Activated CD8-positive, alpha-beta memory T cell treated with anti-CD3 and anti-CD28 coated beads for 1 hour (primary cell): ENCODE data around the gene PPP4R3A.
"Not testable (repeated sequence)": the region's sequence is repeated elsewhere in the genome, so short reads cannot be mapped to it uniquely, and the experiment has no call there.

Experiments
- DNase-seq, 2 donors: peaks; one replicate each; pipeline ENCODE4 v3.0.0-alpha.2; 2020; ENCODE audit warnings: low read depth in 1 of 2; ENCODE audit errors: extremely low read depth in 1 of 2

The PPP4R3A gene

GRCh38 chr14:91510171-91511042 is at the start of gene PPP4R3A:
Gene PPP4R3A, minus strand, starts transcription at chr14:91510310. Its CDS starts 663 bp downstream, at chr14:91509647.
- peak; percentile 83 to 85 for DNase-seq

GRCh38 chr14:91555531-91555930 is 45.4 kb upstream of the PPP4R3A start:
- no peak for DNase-seq

DNA sequence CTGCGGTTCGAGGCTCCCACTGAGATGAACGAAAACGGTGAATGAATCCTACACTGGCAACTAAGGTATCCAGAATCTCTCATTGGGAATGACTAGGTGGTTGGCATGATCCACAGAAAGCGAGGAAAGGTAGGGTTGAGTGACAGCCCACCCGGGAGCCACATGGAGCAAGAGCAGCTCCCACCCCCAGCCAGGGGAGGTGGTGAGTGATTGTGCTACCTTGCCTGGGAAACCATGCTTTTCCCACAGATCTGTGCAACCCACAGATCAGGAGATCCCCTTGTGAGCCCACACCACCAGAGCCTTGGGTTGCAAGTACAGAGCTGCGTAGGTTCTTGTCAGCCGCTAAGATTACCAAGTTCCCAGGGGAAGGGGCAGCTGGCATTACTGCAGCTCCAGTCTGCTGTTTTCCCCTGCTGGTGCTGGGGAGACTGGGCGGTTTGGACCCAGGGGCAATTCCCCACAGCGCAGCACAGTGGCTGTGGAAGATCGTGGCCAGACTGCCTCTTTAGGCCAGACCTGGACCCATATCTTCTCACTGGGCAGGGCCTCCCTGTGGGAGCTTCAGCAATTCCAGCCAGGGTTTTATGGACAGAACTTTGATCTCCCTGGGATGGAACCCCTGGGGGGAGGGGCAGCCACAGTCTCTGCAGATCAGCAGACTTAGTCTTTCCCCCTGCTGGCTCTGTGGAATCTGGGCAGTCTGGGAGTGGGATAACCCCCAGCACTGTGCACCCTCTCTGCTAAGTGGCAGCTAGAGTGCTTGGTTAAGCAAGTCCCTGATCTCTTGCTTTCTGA is 44.6 kb upstream of the PPP4R3A start:
- no peak for DNase-seq

- no peak for DNase-seq
These were observed 38.0 kb upstream of the PPP4R3A start for GRCh38 chr14:91548108-91548507.

- DNase-seq, result no peak
These were observed 36.0 kb upstream of the PPP4R3A start for GRCh38 chr14:91545946-91546716.

DNA sequence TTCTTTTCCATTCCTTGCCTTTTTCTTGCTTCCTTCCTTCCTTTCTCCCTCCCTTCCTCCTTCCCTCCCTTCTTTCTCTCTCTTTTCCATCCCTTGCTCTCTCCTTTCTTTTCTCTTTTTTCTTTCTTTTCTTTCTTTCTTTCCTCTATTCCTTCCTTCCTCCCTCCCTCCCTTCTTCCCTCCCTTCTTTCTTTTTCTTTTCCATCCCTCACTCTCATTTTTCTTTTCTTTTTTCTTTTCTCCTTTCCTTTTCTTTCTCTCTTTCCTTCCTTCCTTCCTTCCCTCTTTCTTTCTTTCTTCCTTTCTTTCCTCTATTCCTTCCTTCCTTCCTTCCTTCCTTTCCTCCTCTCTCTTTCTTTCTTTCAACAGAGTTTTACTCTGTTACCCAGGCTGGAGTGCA is 35.1 kb upstream of the PPP4R3A start:
- DNase-seq, result no peak

GRCh38 chr14:91536327-91536726 is 26.2 kb upstream of the PPP4R3A start:
- no peak for DNase-seq

- DNase-seq, result not testable (repeated sequence)
These were observed 23.9 kb upstream of the PPP4R3A start for GRCh38 chr14:91534059-91534458.

- DNase-seq, result no peak
These were observed 23.5 kb upstream of the PPP4R3A start for GRCh38 chr14:91533623-91534022.

- no peak for DNase-seq
These were observed 13.9 kb upstream of the PPP4R3A start for GRCh38 chr14:91523972-91524371.

DNA sequence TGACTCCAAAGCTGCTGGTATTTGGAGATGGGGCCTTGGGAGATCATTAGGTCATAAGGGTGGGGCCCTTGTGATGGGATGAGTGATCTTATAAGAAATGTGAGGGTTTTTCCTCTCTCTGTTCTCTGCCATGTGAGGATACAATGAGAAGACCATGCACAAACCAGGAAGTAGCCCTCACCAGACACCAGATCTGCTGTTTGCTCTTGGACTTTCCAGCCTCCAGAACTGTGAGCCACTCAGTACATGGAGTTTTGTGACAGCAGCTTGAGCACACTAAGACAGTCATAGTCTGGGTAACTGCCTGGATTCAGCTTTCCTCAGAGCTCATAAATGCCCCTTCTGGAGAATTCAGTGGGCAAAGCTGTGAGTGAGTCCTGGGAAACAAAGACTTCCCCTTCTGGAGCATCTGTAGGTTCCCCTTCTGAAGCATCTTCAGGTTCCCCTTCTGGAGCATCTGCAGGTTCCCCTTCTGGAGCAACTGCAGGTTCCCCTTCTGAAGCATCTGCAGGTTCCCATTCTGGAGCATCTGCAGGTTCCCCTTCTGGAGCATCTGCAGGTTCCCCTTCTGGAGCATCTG is 11.0 kb upstream of the PPP4R3A start:
- no peak for DNase-seq

GRCh38 chr14:91520138-91520537 is 10.0 kb upstream of the PPP4R3A start:
- no peak for DNase-seq

- no peak for DNase-seq
These were observed 9.3 kb upstream of the PPP4R3A start for GRCh38 chr14:91519239-91520036.

DNA sequence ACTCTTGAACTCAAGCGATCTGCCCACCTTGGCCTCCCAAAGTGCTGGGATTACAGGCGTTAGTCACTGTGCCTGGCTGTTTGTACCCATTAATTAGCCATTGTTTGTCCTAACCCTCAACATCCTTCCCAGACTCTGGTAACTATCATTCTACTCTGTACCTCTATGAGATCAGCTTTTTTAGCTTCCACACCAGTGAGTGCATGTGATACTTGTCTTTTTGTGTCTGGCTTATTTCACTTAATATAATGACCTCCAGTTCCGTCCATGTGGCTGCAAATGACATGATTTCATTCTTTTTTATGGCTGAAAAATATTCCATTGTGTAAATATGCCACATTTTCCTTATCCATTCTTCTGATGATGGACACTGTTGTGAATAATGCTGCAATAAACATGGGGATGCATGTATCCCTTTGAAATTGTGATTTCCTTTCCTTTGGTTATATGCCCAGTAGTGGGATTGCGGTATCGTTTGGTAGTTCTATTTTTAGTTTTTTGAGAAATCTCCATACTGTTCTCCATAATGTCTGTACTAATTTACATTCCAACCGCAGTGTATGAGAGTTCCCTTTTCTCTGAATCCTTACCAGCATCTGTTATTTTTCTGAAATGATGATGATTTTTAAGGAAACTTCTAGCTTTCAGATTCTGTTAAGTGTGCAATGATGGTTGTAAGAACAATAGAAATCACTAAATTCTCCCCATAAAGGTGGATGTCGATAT is 6.7 kb upstream of the PPP4R3A start:
- DNase-seq, result no peak

GRCh38 chr14:91515979-91516378 is 5.9 kb upstream of the PPP4R3A start:
- no peak for DNase-seq

- DNase-seq, result no peak
These were observed 903 bp upstream of the PPP4R3A start for GRCh38 chr14:91511043-91511383.

GRCh38 chr14:91509878-91510170 is 286 bp downstream of the PPP4R3A start:
- DNase-seq, result peak in 1 of 2 donors; percentile 17

GRCh38 chr14:91509083-91509877 is 830 bp downstream of the PPP4R3A start:
- peak in 1 of 2 donors; percentile 2 for DNase-seq

DNA sequence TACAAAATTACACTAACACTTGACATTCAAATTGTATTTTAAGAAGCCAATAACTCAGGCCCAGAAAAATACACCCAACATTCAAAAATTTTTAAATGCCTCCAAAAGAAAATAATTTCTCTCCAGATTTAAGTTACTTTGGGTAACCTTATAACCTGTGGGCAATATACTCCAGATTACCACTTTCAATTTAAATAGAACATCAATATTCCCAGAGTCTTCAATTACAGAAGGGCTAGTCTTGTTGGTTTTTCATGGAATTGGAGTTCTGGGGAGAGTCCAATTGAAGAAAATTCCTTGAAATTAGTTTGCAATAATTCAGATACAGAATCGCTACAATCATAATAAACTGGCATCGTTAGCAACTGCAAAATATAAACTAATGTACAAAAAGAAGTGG is 2.0 kb downstream of the PPP4R3A start:
- DNase-seq, result no peak
